ENCODE data around the gene DHX38.

The DHX38 gene

GRCh38 chr16:72083778-72084404, 9.8 kb upstream of the DHX38 start:
- in situ Hi-C loops (cut with HindIII; ENCODE audit: low sequenced_read_pairs), result no loop called here

- in situ Hi-C loops (cut with HindIII; ENCODE audit: low sequenced_read_pairs), result no loop called here
Measured at GRCh38 chr16:72084445-72084844, 9.2 kb upstream of the DHX38 start.

GRCh38 chr16:72085002-72085401, 8.6 kb upstream of the DHX38 start:
- in situ Hi-C loops (cut with HindIII; ENCODE audit: low sequenced_read_pairs), result no loop called here

- in situ Hi-C loops (cut with HindIII; ENCODE audit: low sequenced_read_pairs), result no loop called here
Measured at GRCh38 chr16:72091217-72091616, 2.4 kb upstream of the DHX38 start.

GRCh38 chr16:72092832-72093447, 707 bp upstream of the DHX38 start:
- in situ Hi-C loops (cut with HindIII; ENCODE audit: low sequenced_read_pairs), result no loop called here

- in situ Hi-C loops (cut with HindIII; ENCODE audit: low sequenced_read_pairs), result no loop called here
Measured at GRCh38 chr16:72094266-72094610, 591 bp downstream of the DHX38 start.

- in situ Hi-C loops (cut with HindIII; ENCODE audit: low sequenced_read_pairs), result no loop called here
Measured at GRCh38 chr16:72098936-72099335, 5.3 kb downstream of the DHX38 start.

- in situ Hi-C loops (cut with HindIII; ENCODE audit: low sequenced_read_pairs), result no loop called here
Measured at GRCh38 chr16:72099377-72099818, 5.8 kb downstream of the DHX38 start.

GRCh38 chr16:72101195-72101594, 7.5 kb downstream of the DHX38 start:
- in situ Hi-C loops (cut with HindIII; ENCODE audit: low sequenced_read_pairs), result no loop called here

GRCh38 chr16:72104905-72105304, 11.3 kb downstream of the DHX38 start:
- in situ Hi-C loops (cut with HindIII; ENCODE audit: low sequenced_read_pairs), result loop anchor here (5.0 kb wide), 1 partner anchor 33 kb away; no protein-coding TSS in a partner anchor

- in situ Hi-C loops (cut with HindIII; ENCODE audit: low sequenced_read_pairs), result loop anchor here (5.0 kb wide), 1 partner anchor 34 kb away; no protein-coding TSS in a partner anchor
Measured at GRCh38 chr16:72105978-72106377, 12.3 kb downstream of the DHX38 start.

- in situ Hi-C loops (cut with HindIII; ENCODE audit: low sequenced_read_pairs), result loop anchor here (5.0 kb wide), 1 partner anchor 35 kb away; no protein-coding TSS in a partner anchor
Measured at GRCh38 chr16:72107371-72107770, 13.7 kb downstream of the DHX38 start.

GRCh38 chr16:72108353-72109102, 14.9 kb downstream of the DHX38 start:
- in situ Hi-C loops (cut with HindIII; ENCODE audit: low sequenced_read_pairs), result loop anchor here (5.0 kb wide), 1 partner anchor 36 kb away; no protein-coding TSS in a partner anchor

GRCh38 chr16:72109300-72109699, 15.7 kb downstream of the DHX38 start:
- in situ Hi-C loops (cut with HindIII; ENCODE audit: low sequenced_read_pairs), result loop anchor here (5.0 kb wide), 1 partner anchor 37 kb away; no protein-coding TSS in a partner anchor

GRCh38 chr16:72109966-72110530, 16.4 kb downstream of the DHX38 start:
- in situ Hi-C loops (cut with HindIII; ENCODE audit: low sequenced_read_pairs), result loop anchor here (5.0 kb wide), 1 partner anchor 38 kb away; no protein-coding TSS in a partner anchor

GRCh38 chr16:72110662-72111615, 17.3 kb downstream of the DHX38 start:
- in situ Hi-C loops (cut with HindIII; ENCODE audit: low sequenced_read_pairs), result no loop called here

GRCh38 chr16:72111657-72112451, 18.2 kb downstream of the DHX38 start:
- in situ Hi-C loops (cut with HindIII; ENCODE audit: low sequenced_read_pairs), result no loop called here

GRCh38 chr16:72112452-72112792, 18.8 kb downstream of the DHX38 start:
- in situ Hi-C loops (cut with HindIII; ENCODE audit: low sequenced_read_pairs), result no loop called here

GRCh38 chr16:72112906-72113615, 19.4 kb downstream of the DHX38 start:
- in situ Hi-C loops (cut with HindIII; ENCODE audit: low sequenced_read_pairs), result no loop called here
